T-helper 2 cell treated with Interferon-gamma antibody and Interleukin-4, amounts not matched to agents 5 μg/mL and 100 μg/mL, for 36 hours (primary cell): ENCODE measurements around the gene NKIRAS1.
"Not testable (repeated sequence)": the region's sequence is repeated elsewhere in the genome, so short reads cannot be mapped to it uniquely, and the experiment has no call there.

Source experiments
- DNase-seq: peaks from one replicate; pipeline ENCODE4 v3.0.0; 2021; ENCODE audit warnings: low spot score
- H3K27ac Mint-ChIP-seq: one replicate; pipeline ENCODE4 v1.8.0; 2021; ENCODE audit warnings: mild to moderate bottlenecking, mixed read lengths
- H3K27me3 Mint-ChIP-seq: one replicate; pipeline ENCODE4 v1.8.0; 2021; ENCODE audit warnings: low read depth, mixed read lengths
- H3K36me3 Mint-ChIP-seq: one replicate; pipeline ENCODE4 v1.8.0; 2021; ENCODE audit warnings: low read depth, mixed read lengths
- H3K4me1 Mint-ChIP-seq: one replicate; pipeline ENCODE4 v1.8.0; 2021; ENCODE audit warnings: low read depth, mixed read lengths
- H3K4me3 Mint-ChIP-seq: one replicate; pipeline ENCODE4 v1.8.0; 2022; ENCODE audit warnings: mild to moderate bottlenecking, moderate library complexity, mixed read lengths
- H3K9me3 Mint-ChIP-seq: one replicate; pipeline ENCODE4 v1.8.0; 2021; ENCODE audit warnings: mixed read lengths

The NKIRAS1 gene

DNA sequence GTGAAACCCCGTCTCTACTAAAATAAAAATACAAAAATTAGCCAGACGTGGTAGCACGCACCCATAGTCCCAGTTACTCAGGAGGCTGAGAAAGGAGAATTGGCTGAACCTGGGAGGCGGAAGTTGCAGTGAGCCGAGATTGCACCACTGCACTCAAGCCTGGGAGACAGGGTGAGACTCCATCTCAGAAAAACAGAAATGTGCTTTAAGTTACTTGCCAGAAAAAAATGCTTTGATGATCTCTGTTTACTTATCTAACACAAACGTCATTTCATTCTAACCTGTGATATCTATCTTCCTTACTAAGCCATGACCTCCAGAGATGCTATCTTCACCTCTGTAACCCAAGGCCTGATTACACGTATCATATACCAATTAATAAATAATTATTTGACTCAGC, 7.4 kb downstream of the NKIRAS1 start:
- Mint-ChIP-seq H3K9me3 (no peaks in the 10 kb centered on the region), H3K4me1 (no peaks in the 10 kb centered on the region), H3K27me3 (peaks cover 5% of the 10 kb centered on the region), H3K4me3 (no peak overlapping the region), H3K36me3 (no peaks in the 10 kb centered on the region), H3K27ac (no peak overlapping the region)
- DNase-seq, result no peak

DNA sequence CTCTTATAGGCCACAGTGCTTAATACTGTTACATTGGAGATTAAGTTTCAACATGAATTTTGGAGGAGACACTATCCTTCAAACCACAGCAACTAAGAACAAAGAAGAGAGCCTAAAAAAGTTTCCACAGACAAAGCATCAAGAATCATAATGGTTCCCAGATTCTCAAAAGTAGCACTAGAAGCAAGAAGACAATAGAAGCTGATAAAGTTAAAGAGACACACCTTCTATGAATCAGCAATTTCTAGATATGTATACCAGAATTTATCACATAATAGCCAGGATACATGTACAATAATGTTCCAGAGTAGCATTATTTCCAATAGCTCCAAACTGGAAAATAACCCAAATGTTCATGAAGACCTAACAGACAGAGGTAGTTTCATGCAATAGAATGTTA, 12.2 kb downstream of the NKIRAS1 start:
- DNase-seq, result no peak
- H3K4me1 Mint-ChIP-seq, result no peaks in the 10 kb centered on the region
- peaks cover 3% of the 10 kb centered on the region for H3K36me3 Mint-ChIP-seq
- no peak overlapping the region for H3K4me3 Mint-ChIP-seq
- no peaks in the 10 kb centered on the region for H3K27me3 Mint-ChIP-seq
- H3K9me3 Mint-ChIP-seq, result no peaks in the 10 kb centered on the region
- H3K27ac Mint-ChIP-seq, result no peak overlapping the region

- H3K27me3 Mint-ChIP-seq, result no peaks in the 10 kb centered on the region
- H3K9me3 Mint-ChIP-seq, result no peaks in the 10 kb centered on the region
- H3K4me3 Mint-ChIP-seq, result no peak overlapping the region
- no peaks in the 10 kb centered on the region for H3K4me1 Mint-ChIP-seq
- no peak overlapping the region for H3K27ac Mint-ChIP-seq
- H3K36me3 Mint-ChIP-seq, result peaks cover 9% of the 10 kb centered on the region
- no peak for DNase-seq
Observed at GRCh38 chr3:23900744-23901143, 16.0 kb downstream of the NKIRAS1 start.

DNA sequence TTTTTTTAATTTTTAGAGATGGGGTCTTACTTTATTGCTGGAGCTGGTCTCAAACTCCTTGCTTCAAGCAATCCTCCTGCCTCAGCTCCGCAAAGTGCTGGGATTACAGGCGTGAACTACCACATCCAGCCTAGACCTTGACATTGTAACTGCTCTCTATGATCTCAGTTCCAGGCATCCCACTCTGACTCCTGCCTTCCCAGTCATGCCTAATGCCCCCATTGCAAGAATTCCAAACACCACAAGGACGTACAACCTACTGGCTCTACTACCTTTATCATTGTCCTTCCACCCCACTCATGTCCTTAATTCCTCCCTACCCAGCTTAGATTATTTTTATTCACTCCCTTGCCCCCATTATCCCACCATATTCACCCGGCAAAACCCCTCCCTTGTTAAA, 21.6 kb downstream of the NKIRAS1 start:
- Mint-ChIP-seq H3K27ac (no peak overlapping the region), H3K36me3 (peaks cover 6% of the 10 kb centered on the region)

GRCh38 chr3:23894254-23895061, 22.3 kb downstream of the NKIRAS1 start:
- peaks cover 6% of the 10 kb centered on the region for H3K36me3 Mint-ChIP-seq
- no peak for DNase-seq
- no peaks in the 10 kb centered on the region for H3K4me1 Mint-ChIP-seq
- no peak overlapping the region for H3K4me3 Mint-ChIP-seq
- no peaks in the 10 kb centered on the region for H3K9me3 Mint-ChIP-seq
- no peak overlapping the region for H3K27ac Mint-ChIP-seq
- no peaks in the 10 kb centered on the region for H3K27me3 Mint-ChIP-seq

More for the DNA sequence above, 21.6 kb downstream of the NKIRAS1 start:
- Mint-ChIP-seq H3K27me3 (no peaks in the 10 kb centered on the region), H3K4me1 (no peaks in the 10 kb centered on the region), H3K9me3 (no peaks in the 10 kb centered on the region), H3K4me3 (no peak overlapping the region)
- no peak for DNase-seq

DNA sequence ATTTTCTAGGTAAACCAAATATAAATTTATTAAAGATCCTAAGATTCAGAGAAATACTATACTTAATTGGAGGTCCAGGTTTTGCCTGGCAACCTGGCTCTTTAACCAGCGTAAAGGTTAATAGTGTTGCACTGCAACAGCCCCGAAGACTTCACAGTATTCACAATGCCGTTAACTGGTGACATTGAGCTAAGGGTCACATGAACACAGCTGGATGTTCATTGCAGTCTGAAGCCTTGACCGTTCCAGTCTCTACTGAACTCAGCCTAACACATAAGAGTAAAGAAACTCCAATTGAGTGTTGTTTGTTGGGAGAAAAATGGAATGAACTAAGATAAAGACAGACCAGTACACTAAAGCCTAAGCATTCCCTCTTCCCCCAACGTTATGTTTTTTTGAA, 26.8 kb downstream of the NKIRAS1 start:
- Mint-ChIP-seq H3K9me3 (no peaks in the 10 kb centered on the region), H3K4me1 (no peaks in the 10 kb centered on the region), H3K4me3 (no peak overlapping the region), H3K27me3 (no peaks in the 10 kb centered on the region), H3K36me3 (peaks cover 2% of the 10 kb centered on the region), H3K27ac (no peak overlapping the region)
- DNase-seq, result no peak

GRCh38 chr3:23889386-23889785, 27.4 kb downstream of the NKIRAS1 start:
- Mint-ChIP-seq H3K36me3 (peaks cover 2% of the 10 kb centered on the region), H3K4me3 (no peak overlapping the region), H3K4me1 (no peaks in the 10 kb centered on the region), H3K9me3 (no peaks in the 10 kb centered on the region), H3K27ac (no peak overlapping the region), H3K27me3 (no peaks in the 10 kb centered on the region)
- DNase-seq, result no peak

GRCh38 chr3:23888617-23889228, 28.1 kb downstream of the NKIRAS1 start:
- Mint-ChIP-seq H3K36me3 (peaks cover 2% of the 10 kb centered on the region), H3K4me1 (no peaks in the 10 kb centered on the region), H3K27me3 (no peaks in the 10 kb centered on the region), H3K27ac (no peak overlapping the region), H3K4me3 (no peak overlapping the region), H3K9me3 (no peaks in the 10 kb centered on the region)
- no peak for DNase-seq

GRCh38 chr3:23886311-23886710, 30.5 kb downstream of the NKIRAS1 start:
- Mint-ChIP-seq H3K36me3 (peaks cover 2% of the 10 kb centered on the region), H3K27me3 (no peaks in the 10 kb centered on the region), H3K4me1 (peaks cover 3% of the 10 kb centered on the region), H3K4me3 (no peak overlapping the region), H3K27ac (no peak overlapping the region), H3K9me3 (no peaks in the 10 kb centered on the region)
- DNase-seq, result no peak

GRCh38 chr3:23885210-23885609, 31.6 kb downstream of the NKIRAS1 start:
- H3K4me1 Mint-ChIP-seq, result peaks cover 6% of the 10 kb centered on the region
- no peaks in the 10 kb centered on the region for H3K9me3 Mint-ChIP-seq
- H3K27me3 Mint-ChIP-seq, result no peaks in the 10 kb centered on the region
- H3K4me3 Mint-ChIP-seq, result no peak overlapping the region
- no peak for DNase-seq
- no peak overlapping the region for H3K27ac Mint-ChIP-seq
- peaks cover 2% of the 10 kb centered on the region for H3K36me3 Mint-ChIP-seq

DNA sequence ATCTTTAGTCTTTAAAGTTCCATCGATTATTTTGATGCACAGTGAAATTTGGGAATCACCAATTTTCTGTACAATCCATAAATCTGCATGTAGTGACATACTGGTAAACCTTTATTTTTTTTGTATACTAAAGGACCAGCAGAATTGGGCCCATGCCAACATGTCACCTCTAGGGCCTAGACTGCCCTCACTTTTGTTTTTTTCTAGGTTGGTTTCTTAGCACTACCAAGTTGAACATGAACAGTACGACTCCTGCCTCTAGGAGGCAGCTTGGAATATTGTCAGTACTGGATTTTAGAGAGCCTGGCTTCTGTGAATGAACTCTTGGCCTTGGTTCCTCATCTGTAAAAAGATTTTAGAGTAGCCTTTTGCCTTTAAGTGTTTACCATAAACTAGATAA, 32.3 kb downstream of the NKIRAS1 start:
- no peak overlapping the region for H3K27ac Mint-ChIP-seq
- no peaks in the 10 kb centered on the region for H3K27me3 Mint-ChIP-seq
- no peak for DNase-seq
- H3K9me3 Mint-ChIP-seq, result no peaks in the 10 kb centered on the region
- H3K4me1 Mint-ChIP-seq, result peaks cover 6% of the 10 kb centered on the region
- H3K4me3 Mint-ChIP-seq, result no peak overlapping the region
- peaks cover 2% of the 10 kb centered on the region for H3K36me3 Mint-ChIP-seq

DNA sequence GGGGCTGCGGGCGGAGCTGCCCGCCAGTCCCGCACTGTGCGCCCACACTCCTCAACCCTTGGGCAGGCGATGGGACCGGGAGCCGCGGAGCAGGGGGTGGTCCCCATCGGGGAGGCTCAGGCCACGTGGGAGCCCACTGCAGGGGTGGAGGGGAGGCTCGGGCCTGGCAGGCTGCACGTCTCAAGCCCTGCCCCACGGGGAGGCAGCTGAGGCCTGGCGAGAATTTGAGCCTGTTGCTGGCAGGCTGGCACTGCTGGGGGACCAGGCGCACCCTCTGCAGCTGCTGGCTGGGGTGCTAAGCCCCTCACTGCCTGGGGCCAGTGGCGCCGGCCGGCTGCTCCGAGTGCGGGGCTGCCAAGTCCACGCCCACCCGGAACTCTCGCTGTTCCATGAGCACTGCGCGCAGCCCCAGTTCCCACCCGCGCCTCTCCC, 34.3 kb downstream of the NKIRAS1 start:
- Mint-ChIP-seq H3K9me3 (no peaks in the 10 kb centered on the region), H3K36me3 (no peaks in the 10 kb centered on the region), H3K4me1 (peaks cover 6% of the 10 kb centered on the region), H3K4me3 (no peak overlapping the region), H3K27ac (no peak overlapping the region), H3K27me3 (no peaks in the 10 kb centered on the region)
- DNase-seq, result no peak

DNA sequence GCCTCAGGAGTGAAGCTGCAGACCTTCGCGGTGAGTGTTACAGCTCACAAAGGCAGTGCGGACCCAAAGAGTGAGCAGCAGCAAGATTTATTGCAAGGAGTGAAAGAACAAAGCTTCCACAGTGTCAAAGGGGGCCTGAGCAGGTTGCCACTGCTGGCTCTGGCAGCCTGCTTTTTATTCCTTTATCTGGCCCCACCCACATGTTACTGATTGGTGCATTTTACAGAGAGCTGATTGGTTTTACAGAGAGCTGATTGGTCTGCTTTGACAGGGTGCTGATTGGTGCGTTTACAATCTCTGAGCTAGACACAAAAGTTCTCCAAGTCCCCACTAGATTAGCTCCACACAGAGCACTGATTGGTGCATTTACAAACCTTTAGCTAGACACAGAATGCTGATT, 34.8 kb downstream of the NKIRAS1 start:
- not testable (repeated sequence) for H3K27me3 Mint-ChIP-seq, H3K36me3 Mint-ChIP-seq, H3K4me1 Mint-ChIP-seq, H3K4me3 Mint-ChIP-seq, H3K9me3 Mint-ChIP-seq, DNase-seq, H3K27ac Mint-ChIP-seq

GRCh38 chr3:23880703-23881339, 36.0 kb downstream of the NKIRAS1 start:
- Mint-ChIP-seq H3K4me3 (no peak overlapping the region), H3K9me3 (no peaks in the 10 kb centered on the region), H3K27ac (no peak overlapping the region)

More at GRCh38 chr3:23880703-23881339, 36.0 kb downstream of the NKIRAS1 start:
- no peak for DNase-seq
- Mint-ChIP-seq H3K4me1 (peaks cover 6% of the 10 kb centered on the region), H3K27me3 (no peaks in the 10 kb centered on the region), H3K36me3 (no peaks in the 10 kb centered on the region)
